ENCODE measurements around the gene LMTK2.

Gene LMTK2

DNA sequence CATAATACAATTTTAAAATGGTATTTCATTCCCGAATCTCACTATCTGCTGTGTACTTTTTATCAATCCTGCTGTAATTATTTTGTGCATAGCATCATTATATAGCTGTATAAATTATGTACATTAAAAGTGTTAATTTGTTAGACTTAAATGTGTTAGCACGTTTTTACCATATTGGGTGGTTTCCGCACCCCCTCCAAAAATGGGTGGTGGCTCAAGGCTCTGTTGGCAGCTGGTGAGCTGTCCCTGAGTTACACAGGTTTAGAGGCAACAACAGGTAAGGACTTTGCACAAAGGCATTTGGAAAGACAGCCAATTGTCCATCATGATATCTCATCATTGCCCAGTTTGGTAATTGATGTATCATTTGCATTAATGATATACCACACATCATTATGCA is 18.6 kb upstream of the LMTK2 start:
- no peaks in the 10 kb centered on the region for H3K27me3 Mint-ChIP-seq (ENCODE audit: low read depth)
- H3K9me3 Mint-ChIP-seq, result no peaks in the 10 kb centered on the region
- no peak overlapping the region for H3K27ac Mint-ChIP-seq
- H3K36me3 Mint-ChIP-seq (ENCODE audit: low read depth), result no peaks in the 10 kb centered on the region
- no peak overlapping the region for H3K4me3 Mint-ChIP-seq
- H3K4me1 Mint-ChIP-seq (ENCODE audit: low read depth), result no peaks in the 10 kb centered on the region

GRCh38 chr7:98090116-98090515 is 16.5 kb upstream of the LMTK2 start:
- Mint-ChIP-seq H3K36me3 (ENCODE audit: low read depth) (no peaks in the 10 kb centered on the region), H3K4me3 (no peak overlapping the region), H3K4me1 (ENCODE audit: low read depth) (no peaks in the 10 kb centered on the region), H3K27ac (no peak overlapping the region), H3K9me3 (no peaks in the 10 kb centered on the region), H3K27me3 (ENCODE audit: low read depth) (no peaks in the 10 kb centered on the region)

DNA sequence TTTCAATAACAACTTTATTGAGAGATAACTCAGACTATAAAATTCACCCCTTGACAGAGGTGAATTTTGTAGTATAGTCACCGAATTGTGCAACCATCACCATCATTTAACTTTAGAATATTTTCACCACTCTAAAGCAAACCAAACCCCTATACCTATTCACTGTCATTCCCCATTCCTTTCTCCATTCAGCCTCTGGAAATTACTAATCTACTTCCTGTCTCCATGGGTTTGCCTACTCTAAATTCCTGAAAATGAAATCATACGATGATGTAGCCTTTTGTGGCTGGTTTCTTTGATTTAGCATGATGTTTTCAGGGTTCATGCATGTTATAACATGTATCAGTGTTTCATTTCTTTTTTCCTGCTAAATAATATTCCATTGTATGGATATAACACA is 15.6 kb upstream of the LMTK2 start:
- Mint-ChIP-seq H3K4me3 (no peak overlapping the region), H3K9me3 (peaks cover 5% of the 10 kb centered on the region), H3K36me3 (ENCODE audit: low read depth) (no peaks in the 10 kb centered on the region), H3K27ac (no peak overlapping the region), H3K4me1 (ENCODE audit: low read depth) (no peaks in the 10 kb centered on the region), H3K27me3 (ENCODE audit: low read depth) (no peaks in the 10 kb centered on the region)

DNA sequence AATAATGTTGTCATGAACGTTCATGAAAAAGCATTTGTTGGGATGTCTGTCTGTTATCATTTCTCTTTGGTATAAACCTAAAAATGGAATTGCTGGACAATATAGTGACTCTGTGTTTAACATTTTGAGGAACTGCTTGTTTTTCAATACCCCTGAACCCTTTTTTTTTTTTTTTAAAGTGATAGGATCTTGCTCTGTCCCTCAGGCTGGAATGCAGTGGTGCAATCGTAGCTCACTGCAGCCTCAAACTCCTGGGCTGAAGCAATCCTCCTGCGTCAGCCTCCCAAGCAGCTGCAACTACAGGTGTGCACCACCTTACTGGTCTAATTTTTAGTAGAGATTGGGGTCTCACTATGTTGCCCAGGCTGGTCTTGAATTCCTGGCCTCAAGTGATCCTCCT is 15.1 kb upstream of the LMTK2 start:
- Mint-ChIP-seq H3K4me3 (no peak overlapping the region), H3K27ac (no peak overlapping the region), H3K9me3 (peaks cover 9% of the 10 kb centered on the region), H3K36me3 (ENCODE audit: low read depth) (no peaks in the 10 kb centered on the region), H3K4me1 (ENCODE audit: low read depth) (no peaks in the 10 kb centered on the region), H3K27me3 (ENCODE audit: low read depth) (no peaks in the 10 kb centered on the region)

DNA sequence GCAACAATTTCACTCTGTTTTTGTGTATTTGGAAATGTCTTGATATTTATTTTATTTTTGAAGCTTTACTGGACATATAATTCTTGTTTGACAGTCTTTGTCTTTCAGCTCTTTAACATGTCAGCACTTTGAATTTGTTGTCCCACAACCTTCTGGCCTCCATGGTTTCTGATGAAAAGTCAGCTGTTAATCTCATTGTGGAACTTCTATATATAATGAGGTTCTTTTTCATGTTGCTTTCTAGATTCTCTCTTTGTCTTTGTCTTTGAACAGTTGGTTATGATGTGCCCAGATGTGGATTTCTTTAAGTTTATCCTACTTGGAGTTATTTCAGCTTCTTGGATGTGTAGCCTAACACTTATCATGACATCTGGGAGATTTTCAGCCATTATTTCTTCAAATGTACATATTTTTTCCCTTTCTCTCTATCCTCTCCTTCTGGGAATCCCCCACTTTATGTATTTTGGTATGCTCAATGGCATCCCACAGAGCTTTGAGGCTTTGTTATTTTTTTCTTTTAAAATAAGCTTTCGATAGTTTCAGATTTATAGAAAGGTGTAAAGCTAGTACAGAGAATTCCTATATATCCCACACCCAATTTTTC is 9.5 kb upstream of the LMTK2 start:
- Mint-ChIP-seq H3K27me3 (ENCODE audit: low read depth) (peaks cover 6% of the 10 kb centered on the region), H3K4me3 (no peak overlapping the region), H3K9me3 (peaks cover 41% of the 10 kb centered on the region), H3K4me1 (ENCODE audit: low read depth) (no peaks in the 10 kb centered on the region), H3K27ac (no peak overlapping the region), H3K36me3 (ENCODE audit: low read depth) (peaks cover 3% of the 10 kb centered on the region)

- H3K27ac Mint-ChIP-seq, result no peak overlapping the region
- H3K27me3 Mint-ChIP-seq (ENCODE audit: low read depth), result peaks cover 6% of the 10 kb centered on the region
- peaks cover 4% of the 10 kb centered on the region for H3K36me3 Mint-ChIP-seq (ENCODE audit: low read depth)
- peaks cover 47% of the 10 kb centered on the region for H3K9me3 Mint-ChIP-seq
- no peaks in the 10 kb centered on the region for H3K4me1 Mint-ChIP-seq (ENCODE audit: low read depth)
- no peak overlapping the region for H3K4me3 Mint-ChIP-seq
Observed at GRCh38 chr7:98100088-98100487, 6.6 kb upstream of the LMTK2 start.

- Mint-ChIP-seq H3K36me3 (ENCODE audit: low read depth) (peaks cover 4% of the 10 kb centered on the region), H3K4me3 (no peak overlapping the region), H3K27me3 (ENCODE audit: low read depth) (peaks cover 6% of the 10 kb centered on the region), H3K4me1 (ENCODE audit: low read depth) (peaks cover 3% of the 10 kb centered on the region), H3K27ac (no peak overlapping the region), H3K9me3 (peaks cover 31% of the 10 kb centered on the region)
Observed at GRCh38 chr7:98102170-98102569, 4.5 kb upstream of the LMTK2 start.

- peak overlapping the region; percentile 88 for H3K4me3 Mint-ChIP-seq
- H3K9me3 Mint-ChIP-seq, result peaks cover 9% of the 10 kb centered on the region
- no peaks in the 10 kb centered on the region for H3K27me3 Mint-ChIP-seq (ENCODE audit: low read depth)
- no peak overlapping the region for H3K27ac Mint-ChIP-seq
- H3K36me3 Mint-ChIP-seq (ENCODE audit: low read depth), result peaks cover 4% of the 10 kb centered on the region
- peaks cover 22% of the 10 kb centered on the region for H3K4me1 Mint-ChIP-seq (ENCODE audit: low read depth)
Observed at GRCh38 chr7:98105942-98106544, 619 bp upstream of the LMTK2 start.

DNA sequence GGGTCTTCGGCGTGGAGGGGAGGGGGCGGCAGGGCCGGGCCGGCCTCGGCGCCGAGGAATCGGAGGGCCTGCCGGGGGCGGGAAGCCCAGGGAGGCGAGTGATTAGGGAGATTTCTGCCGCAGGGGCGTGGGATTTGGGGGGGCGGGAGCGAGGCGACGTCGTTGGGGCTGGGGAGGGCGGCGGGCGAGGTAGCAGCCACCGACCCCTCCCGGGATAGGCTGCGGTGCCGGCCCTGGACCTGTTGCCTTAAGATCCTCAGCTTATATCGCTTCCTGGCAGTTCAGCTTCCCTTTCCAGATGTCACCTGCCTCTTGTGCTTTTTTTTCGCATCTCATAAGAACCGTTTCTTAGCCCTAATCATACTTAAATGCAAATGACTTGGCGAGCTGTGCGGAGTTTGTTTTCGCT is 655 bp downstream of the LMTK2 start:
- peaks cover under 1% of the 10 kb centered on the region for H3K36me3 Mint-ChIP-seq (ENCODE audit: low read depth)
- H3K4me1 Mint-ChIP-seq (ENCODE audit: low read depth), result peaks cover 22% of the 10 kb centered on the region
- peaks cover 4% of the 10 kb centered on the region for H3K9me3 Mint-ChIP-seq
- H3K4me3 Mint-ChIP-seq, result peak overlapping the region; percentile 88
- H3K27ac Mint-ChIP-seq, result peak overlapping the region; percentile 74
- H3K27me3 Mint-ChIP-seq (ENCODE audit: low read depth), result no peaks in the 10 kb centered on the region

DNA sequence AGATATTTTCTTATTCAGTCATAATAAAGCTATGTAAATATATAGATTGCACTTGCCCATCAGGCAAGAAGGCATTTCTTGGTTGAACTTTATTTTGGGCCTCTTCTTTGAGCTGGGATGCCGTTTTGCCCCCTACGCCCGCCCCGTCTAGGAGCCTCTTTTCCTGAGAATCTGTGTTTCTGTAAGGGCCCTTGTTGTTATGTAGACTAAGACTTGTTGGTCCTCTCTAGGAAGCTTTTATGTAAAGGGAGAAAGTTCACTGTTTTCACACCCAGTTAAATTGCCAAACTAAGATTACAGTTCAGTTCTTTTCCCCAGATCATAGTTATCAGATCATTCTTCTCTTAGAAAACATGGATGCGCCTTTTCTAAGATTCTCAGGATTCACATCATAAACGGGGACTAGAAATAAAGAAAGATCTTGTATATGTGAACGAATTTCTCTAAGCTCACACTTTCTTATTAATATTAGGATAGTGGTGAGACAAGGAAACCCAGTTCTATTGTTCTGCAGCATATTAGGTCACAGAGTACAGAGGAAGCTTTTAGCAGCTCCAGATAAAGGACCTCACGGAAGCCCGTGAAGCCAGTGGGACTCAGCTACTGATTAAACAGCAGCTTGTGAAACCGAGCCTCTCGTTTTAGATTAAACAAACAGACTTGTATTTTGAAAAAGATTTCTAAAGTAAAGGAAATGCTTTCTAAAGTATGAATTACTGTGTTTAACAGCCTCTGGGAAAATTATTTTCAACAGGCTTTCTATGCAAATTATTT is 3.8 kb downstream of the LMTK2 start:
- Mint-ChIP-seq H3K4me3 (no peak overlapping the region), H3K4me1 (ENCODE audit: low read depth) (peaks cover 30% of the 10 kb centered on the region), H3K27me3 (ENCODE audit: low read depth) (no peaks in the 10 kb centered on the region), H3K36me3 (ENCODE audit: low read depth) (peaks cover 11% of the 10 kb centered on the region), H3K27ac (no peak overlapping the region), H3K9me3 (peaks cover 2% of the 10 kb centered on the region)

DNA sequence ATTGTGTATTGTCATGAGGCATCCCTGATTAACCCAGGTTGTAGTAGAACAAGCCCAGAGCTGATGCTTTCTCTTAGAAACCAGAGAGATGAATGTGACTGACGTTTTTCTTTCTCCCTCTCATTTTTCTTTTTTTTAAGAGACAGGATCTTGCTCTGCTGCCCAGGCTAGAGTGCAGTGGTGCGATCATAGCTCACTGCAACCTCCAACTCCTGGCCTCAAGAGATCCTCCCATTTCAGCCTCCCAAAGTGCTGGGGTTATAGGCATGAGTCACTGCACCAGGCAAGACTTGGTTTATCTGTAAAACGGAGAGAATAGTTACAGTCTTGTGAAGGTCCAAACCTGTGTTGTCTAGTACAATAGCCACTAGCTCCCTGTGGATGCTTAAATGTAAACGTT is 5.4 kb downstream of the LMTK2 start:
- H3K27ac Mint-ChIP-seq, result no peak overlapping the region
- no peak overlapping the region for H3K4me3 Mint-ChIP-seq
- peaks cover 2% of the 10 kb centered on the region for H3K9me3 Mint-ChIP-seq
- H3K27me3 Mint-ChIP-seq (ENCODE audit: low read depth), result no peaks in the 10 kb centered on the region
- peaks cover 11% of the 10 kb centered on the region for H3K36me3 Mint-ChIP-seq (ENCODE audit: low read depth)
- H3K4me1 Mint-ChIP-seq (ENCODE audit: low read depth), result peaks cover 27% of the 10 kb centered on the region

DNA sequence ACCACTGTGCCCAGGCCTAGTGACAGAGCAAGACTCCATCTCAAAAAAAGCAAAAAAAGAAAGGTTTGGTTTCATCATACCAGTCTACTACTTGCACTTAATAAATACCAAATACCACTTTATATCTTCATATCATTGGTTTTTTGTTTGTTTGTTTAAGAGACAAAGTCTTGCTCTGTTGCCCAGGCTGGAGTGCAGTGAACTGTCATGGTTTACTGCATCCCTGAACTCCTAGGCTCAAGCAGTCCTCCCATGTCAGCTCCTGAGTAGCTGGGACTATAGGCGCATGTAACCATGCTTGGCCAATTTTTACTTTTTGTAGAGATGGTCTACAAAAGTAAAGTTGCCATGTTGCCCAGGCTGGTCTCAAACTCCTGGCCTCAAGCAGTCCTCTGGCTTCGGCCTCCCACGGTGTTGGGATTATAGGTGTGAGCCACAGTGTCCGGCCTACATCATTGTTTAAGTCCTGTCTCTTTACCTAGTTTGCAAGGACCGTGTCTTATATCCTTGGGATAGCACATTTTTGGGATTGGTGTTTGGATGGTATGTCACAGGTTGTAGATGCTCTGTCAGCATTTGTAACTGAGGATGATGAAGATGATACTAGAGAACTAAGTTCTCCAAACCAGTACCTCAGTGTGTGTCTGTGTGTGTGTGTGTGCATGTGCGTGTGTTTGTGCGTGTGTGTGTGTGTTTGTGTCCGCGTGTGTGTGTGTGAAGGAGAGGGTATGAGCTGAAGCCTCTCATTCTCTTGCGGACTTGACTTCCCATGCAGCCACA is 9.3 kb downstream of the LMTK2 start:
- no peak overlapping the region for H3K4me3 Mint-ChIP-seq
- H3K4me1 Mint-ChIP-seq (ENCODE audit: low read depth), result peaks cover 9% of the 10 kb centered on the region
- no peak overlapping the region for H3K27ac Mint-ChIP-seq
- H3K9me3 Mint-ChIP-seq, result peaks cover 2% of the 10 kb centered on the region
- peaks cover 11% of the 10 kb centered on the region for H3K36me3 Mint-ChIP-seq (ENCODE audit: low read depth)
- H3K27me3 Mint-ChIP-seq (ENCODE audit: low read depth), result no peaks in the 10 kb centered on the region

DNA sequence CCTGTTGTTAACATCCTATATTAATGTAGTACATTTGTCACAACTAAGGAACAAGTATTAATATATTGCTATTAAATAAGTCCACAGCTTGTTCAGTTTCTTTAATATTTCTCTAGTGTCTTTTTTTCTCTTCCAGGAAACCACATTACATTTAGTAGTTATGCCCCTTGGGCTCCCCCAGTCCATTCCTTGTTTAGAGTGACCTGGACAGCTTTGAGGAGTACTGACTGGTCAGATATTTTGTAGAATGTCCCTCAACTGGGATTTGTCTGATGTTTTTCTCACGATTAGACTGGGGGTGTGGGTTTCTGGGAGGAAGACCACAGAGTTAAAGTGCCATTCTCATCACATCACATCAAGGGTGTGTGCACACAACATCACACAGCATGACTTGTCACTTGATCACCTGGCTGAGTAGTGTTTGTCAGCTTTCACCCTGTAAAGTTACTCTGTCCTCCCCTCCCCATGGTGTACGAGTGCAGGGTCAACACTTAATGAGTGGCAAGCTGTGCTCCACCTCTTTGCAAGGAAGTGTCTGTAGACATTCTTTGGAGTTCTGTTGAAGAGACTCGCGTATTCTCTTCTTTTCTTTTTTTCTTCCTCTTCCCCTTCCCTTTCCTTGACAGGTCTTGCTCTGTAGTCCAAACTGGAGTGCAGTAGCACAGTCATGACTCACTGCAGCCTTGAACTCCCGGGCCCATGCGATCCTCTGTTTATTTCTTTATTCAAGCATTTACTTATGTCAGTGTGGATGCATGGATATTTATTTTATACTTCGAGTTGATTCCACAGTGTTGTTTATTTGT is 10.2 kb downstream of the LMTK2 start:
- Mint-ChIP-seq H3K36me3 (ENCODE audit: low read depth) (peaks cover 11% of the 10 kb centered on the region), H3K27ac (no peak overlapping the region), H3K9me3 (peaks cover 2% of the 10 kb centered on the region), H3K4me3 (no peak overlapping the region), H3K4me1 (ENCODE audit: low read depth) (peaks cover 9% of the 10 kb centered on the region), H3K27me3 (ENCODE audit: low read depth) (no peaks in the 10 kb centered on the region)
